ENCODE measurements around the gene ARMC5. TPM values are rescaled to one million over a fixed set of nuclear protein-coding genes. Genes with fewer than 3 reads are reported as not detected.
"Not testable (repeated sequence)": the region's sequence is repeated elsewhere in the genome, so short reads cannot be mapped to it uniquely, and the experiment has no call there.

Gene ARMC5
- total RNA-seq, 6 donors from 2014 or later: 6.6 to 18.9 (median 16.2) TPM

DNA sequence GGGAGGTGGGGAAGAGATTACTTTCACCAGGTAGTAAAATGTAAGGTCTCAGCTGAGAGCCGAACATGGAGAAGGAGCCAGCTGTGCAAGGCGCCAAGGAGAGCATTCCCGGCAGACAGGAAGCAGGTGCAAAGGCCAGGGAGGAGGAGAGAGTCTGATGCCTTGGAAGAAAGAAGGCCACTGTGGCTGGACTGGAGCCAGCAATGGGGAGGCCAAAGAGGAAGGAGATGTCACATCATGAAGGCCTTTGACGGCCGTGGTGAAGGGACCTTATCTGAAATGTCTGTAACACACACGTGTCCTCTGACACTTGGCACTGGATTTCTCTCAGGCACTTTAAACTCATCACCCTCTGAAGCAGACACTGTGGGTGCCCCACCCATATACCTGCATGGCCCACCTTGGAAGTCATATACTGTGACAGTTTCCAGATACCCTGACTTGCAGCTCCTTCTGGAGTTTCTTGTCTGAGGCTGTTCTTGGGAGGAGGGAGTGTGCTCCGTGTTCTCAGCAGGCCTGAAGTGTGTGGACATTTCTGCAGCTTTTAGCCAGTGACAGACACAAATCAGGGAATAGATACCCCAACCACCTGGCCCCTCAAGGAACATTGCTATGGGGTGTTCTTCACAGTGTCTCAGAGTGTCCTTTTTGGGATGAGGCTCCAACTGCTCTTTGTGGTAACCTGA lies 21.7 kb downstream of the ARMC5 start:
- Histone ChIP-seq H3K4me1 (peaks cover 6 to 27% (median 22%) of the 10 kb centered on the region in 4 donors), H3K27me3 (no peaks in the 10 kb centered on the region), H3K27ac (no peak overlapping the region), H3K36me3 (peaks cover 0 to 21% (median 9%) of the 10 kb centered on the region in 4 donors), H3K9me3 (no peaks in the 10 kb centered on the region), H3K4me3 (no peak overlapping the region)
- TF ChIP-seq EP300 (IDR thresholded peaks at IDR 0.05): no peak
- no peak for TF ChIP-seq POLR2A (IDR thresholded peaks at IDR 0.05)
- TF ChIP-seq, protein P1, sequence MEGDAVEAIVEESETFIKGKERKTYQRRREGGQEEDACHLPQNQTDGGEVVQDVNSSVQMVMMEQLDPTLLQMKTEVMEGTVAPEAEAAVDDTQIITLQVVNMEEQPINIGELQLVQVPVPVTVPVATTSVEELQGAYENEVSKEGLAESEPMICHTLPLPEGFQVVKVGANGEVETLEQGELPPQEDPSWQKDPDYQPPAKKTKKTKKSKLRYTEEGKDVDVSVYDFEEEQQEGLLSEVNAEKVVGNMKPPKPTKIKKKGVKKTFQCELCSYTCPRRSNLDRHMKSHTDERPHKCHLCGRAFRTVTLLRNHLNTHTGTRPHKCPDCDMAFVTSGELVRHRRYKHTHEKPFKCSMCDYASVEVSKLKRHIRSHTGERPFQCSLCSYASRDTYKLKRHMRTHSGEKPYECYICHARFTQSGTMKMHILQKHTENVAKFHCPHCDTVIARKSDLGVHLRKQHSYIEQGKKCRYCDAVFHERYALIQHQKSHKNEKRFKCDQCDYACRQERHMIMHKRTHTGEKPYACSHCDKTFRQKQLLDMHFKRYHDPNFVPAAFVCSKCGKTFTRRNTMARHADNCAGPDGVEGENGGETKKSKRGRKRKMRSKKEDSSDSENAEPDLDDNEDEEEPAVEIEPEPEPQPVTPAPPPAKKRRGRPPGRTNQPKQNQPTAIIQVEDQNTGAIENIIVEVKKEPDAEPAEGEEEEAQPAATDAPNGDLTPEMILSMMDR (IDR thresholded peaks at IDR 0.05): no peak
- no peak for TF ChIP-seq POLR2AphosphoS5 (IDR thresholded peaks at IDR 0.05)
- 34 to 41% methylated on average over 6 to 7 of the region's 7 CpGs for WGBS, 2 donors
- ATAC-seq (ENCODE audit: low FRiP score in 2 of 2) (no peak), DNase-seq (no peak)

DNA sequence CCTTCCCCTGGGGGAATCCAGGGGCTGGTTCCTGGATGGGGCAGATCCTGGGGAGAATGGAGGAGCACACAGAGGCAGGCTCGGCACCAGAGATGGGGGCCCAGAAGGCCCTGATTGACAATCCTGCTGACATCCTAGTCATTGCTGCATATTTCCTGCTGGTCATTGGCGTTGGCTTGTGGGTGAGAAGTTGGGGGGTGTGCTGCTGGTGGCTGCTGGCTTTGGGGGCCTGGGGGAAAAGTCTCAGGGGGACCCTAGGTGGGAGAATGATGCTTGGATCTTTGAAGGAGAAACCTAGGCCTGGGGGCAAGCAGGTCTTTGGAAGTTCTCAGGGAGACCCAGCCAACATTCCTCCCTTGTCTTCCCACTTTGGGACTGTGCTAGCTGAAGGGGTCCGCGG lies 23.8 kb downstream of the ARMC5 start, which contains the start of gene SLC5A2:
Gene SLC5A2, plus strand, starts transcription at position 43 of the 400 bp plus-strand sequence. Its CDS starts 14 bp downstream, at position 57.
- no peak for TF ChIP-seq POLR2AphosphoS5 (IDR thresholded peaks at IDR 0.05)
- no peak for TF ChIP-seq EP300 (IDR thresholded peaks at IDR 0.05)
- TF ChIP-seq, protein P1 (IDR thresholded peaks at IDR 0.05): no peak
- no peak for TF ChIP-seq POLR2A (IDR thresholded peaks at IDR 0.05)
- WGBS, 2 donors: 87 to 90% methylated on average over 4 of the region's 4 CpGs
- Histone ChIP-seq H3K4me1 (peaks cover 12 to 35% (median 24%) of the 10 kb centered on the region in 4 donors), H3K27me3 (peaks cover 0 to 3% (median 0%) of the 10 kb centered on the region in 4 donors), H3K9me3 (no peaks in the 10 kb centered on the region), H3K4me3 (no peak within 1 kb of the TSS), H3K36me3 (peaks cover 0 to under 1% (median 0%) of the 10 kb centered on the region in 4 donors), H3K27ac (peak within 1 kb of the TSS in 3 of 4 donors; percentile 26 to 70 (median 53))
- ATAC-seq (ENCODE audit: low FRiP score in 2 of 2) (no peak), DNase-seq (no peak)

DNA sequence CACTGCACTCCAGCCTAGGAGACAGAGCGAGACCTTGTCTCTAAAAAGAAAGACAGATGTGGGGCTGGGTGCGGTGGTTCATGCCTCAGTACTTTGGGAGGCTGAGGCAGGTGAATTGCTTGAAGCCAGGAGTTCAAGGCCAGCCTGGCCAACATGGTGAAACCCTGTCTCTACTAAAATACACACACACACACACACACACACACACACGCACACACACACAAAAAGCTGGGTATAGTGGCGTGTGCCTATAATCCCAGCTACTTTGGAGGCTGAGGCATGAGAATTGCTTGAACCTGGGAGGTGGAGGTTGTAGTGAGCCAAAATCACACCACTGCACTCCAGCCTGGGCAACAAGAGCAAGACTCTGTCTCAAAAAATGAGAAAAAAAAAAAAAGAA lies 24.7 kb downstream of the ARMC5 start:
- not testable (repeated sequence) for DNase-seq; H3K4me3 ChIP-seq; H3K27me3 ChIP-seq; H3K9me3 ChIP-seq; ATAC-seq (ENCODE audit: low FRiP score in 2 of 2); H3K36me3 ChIP-seq
- peaks cover 18 to 42% (median 31%) of the 10 kb centered on the region in 4 donors for H3K4me1 ChIP-seq
- peak overlapping the region; percentile 26 to 70 (median 46) for H3K27ac ChIP-seq
- WGBS, 2 donors: 89 to 90% methylated on average over 4 of the region's 4 CpGs

DNA sequence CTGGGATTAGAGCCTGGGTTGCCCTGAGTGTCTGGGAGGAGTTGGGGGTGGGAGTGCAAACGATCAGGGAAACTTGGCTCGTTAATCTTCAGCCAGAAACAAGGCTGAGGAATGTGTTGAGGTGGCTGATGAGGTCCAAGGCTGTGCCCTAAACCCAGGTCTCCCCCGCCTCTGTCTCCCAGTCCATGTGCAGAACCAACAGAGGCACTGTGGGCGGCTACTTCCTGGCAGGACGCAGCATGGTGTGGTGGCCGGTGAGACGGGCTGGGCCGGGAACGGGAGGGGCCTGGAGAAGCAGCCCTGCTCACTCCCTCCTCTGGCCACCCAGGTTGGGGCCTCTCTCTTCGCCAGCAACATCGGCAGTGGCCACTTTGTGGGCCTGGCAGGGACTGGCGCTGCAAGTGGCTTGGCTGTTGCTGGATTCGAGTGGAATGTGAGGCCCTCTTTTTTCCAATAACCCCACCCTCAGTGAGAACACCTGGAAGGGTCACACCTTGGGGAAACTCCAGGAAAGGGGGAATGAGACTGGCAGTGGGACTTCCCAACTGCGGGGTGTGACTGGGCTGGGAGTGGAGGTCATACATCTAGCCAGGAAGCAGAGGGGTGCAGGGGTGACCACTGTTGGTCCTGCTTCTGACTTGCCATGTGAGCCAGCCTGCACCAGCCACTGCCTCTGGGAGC lies 25.3 kb downstream of the ARMC5 start:
- ATAC-seq (ENCODE audit: low FRiP score in 2 of 2) (peak; percentile 42 to 91), DNase-seq (peak; percentile 86 to 93)
- H3K27me3 ChIP-seq: peaks cover 0 to 3% (median 0%) of the 10 kb centered on the region in 4 donors
- no peaks in the 10 kb centered on the region for H3K9me3 ChIP-seq
- H3K36me3 ChIP-seq: no peaks in the 10 kb centered on the region
- H3K4me3 ChIP-seq: no peak overlapping the region
- 43 to 45% methylated on average over 5 to 14 of the region's 14 CpGs for WGBS, 2 donors
- peak in 1 of 4 donors; percentile 49 for TF ChIP-seq POLR2A (IDR thresholded peaks at IDR 0.05)
- peak in 1 of 2 donors; percentile 55 for TF ChIP-seq POLR2AphosphoS5 (IDR thresholded peaks at IDR 0.05)
- TF ChIP-seq, protein P1 (IDR thresholded peaks at IDR 0.05): no peak
- peak overlapping the region; percentile 40 to 70 (median 54) for H3K27ac ChIP-seq
- peaks cover 18 to 42% (median 31%) of the 10 kb centered on the region in 4 donors for H3K4me1 ChIP-seq

DNA sequence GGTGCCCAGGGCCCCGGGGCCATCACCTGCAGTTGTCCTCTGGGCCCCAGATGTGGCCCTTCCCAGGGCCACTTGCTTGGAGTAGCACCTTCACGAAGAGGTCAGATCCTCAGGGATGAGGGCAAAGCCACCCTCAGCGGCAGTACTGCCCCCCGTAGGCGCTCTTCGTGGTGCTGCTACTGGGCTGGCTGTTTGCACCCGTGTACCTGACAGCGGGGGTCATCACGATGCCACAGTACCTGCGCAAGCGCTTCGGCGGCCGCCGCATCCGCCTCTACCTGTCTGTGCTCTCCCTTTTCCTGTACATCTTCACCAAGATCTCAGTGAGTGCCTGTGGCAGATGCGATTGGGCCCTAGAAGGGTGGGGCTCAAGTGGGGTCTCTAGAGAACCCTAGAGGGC lies 26.3 kb downstream of the ARMC5 start:
- H3K27me3 ChIP-seq: peaks cover 0 to 3% (median 0%) of the 10 kb centered on the region in 4 donors
- H3K9me3 ChIP-seq: no peaks in the 10 kb centered on the region
- peak overlapping the region in 3 of 4 donors; percentile 53 to 70 (median 54) for H3K27ac ChIP-seq
- peaks cover 18 to 39% (median 29%) of the 10 kb centered on the region in 4 donors for H3K4me1 ChIP-seq
- no peak for ATAC-seq (ENCODE audit: low FRiP score in 2 of 2)
- TF ChIP-seq EP300 (IDR thresholded peaks at IDR 0.05) (no peak), POLR2A (IDR thresholded peaks at IDR 0.05) (no peak), POLR2AphosphoS5 (IDR thresholded peaks at IDR 0.05) (no peak)
- TF ChIP-seq, protein P1 (IDR thresholded peaks at IDR 0.05): no peak
- peak overlapping the region in 1 of 4 donors; percentile 61 for H3K4me3 ChIP-seq
- peak in 1 of 2 donors; percentile 76 for DNase-seq
- H3K36me3 ChIP-seq: peaks cover 0 to 7% (median 3%) of the 10 kb centered on the region in 4 donors
- WGBS, 2 donors: 89 to 93% methylated on average over 16 to 17 of the region's 17 CpGs
